Heart left ventricle (tissue), 16 donors: ENCODE results near the gene SOX21. TPM values are rescaled to one million over a fixed set of nuclear protein-coding genes. Genes with fewer than 3 reads are reported as not detected.

ENCODE experiments used
- ATAC-seq, 4 donors: fragments of 200-7000 bp; cut with Tn5 transposase; one replicate each; pipeline ENCODE4 v1.9.1; 2020 to 2022; ENCODE audit warnings: moderate library complexity in 4 of 4, mild to moderate bottlenecking in 3 of 4, moderate number of reproducible peaks in 1 of 4
- DNase-seq, 5 donors: peaks; one replicate each; pipeline ENCODE4 v3.0.0-alpha.2; 2020
- H3K27ac ChIP-seq, 12 donors: fragments of 200-600 bp; sonication (generic) in 4 of 12; one replicate each; pipeline versions ENCODE4 v1.5.0 to v1.8.0; 2016 to 2022; ENCODE audit warnings: mild to moderate bottlenecking in 2 of 12
- H3K27me3 ChIP-seq, 9 donors: fragments of 200-600 bp; sonication (generic) in 2 of 9; one replicate each; pipeline versions ENCODE4 v1.5.1 to v1.8.0; 2016 to 2022; ENCODE audit warnings: mild to moderate bottlenecking in 3 of 9
- H3K36me3 ChIP-seq, 9 donors: fragments of 200-600 bp; sonication (generic) in 2 of 9; one replicate each; pipeline versions ENCODE4 v1.5.0 to v1.8.0; 2018 to 2022; ENCODE audit warnings: mild to moderate bottlenecking in 2 of 9
- H3K4me1 ChIP-seq, 12 donors: fragments of 200-600 bp; sonication (generic) in 4 of 12; one replicate each; pipeline versions ENCODE4 v1.5.0 to v1.8.0; 2016 to 2022; ENCODE audit warnings: mild to moderate bottlenecking in 3 of 12
- H3K4me3 ChIP-seq, 12 donors: fragments of 200-600 bp; sonication (generic) in 4 of 12; one replicate each; pipeline versions ENCODE4 v1.5.0 to v1.8.0; 2017 to 2022; ENCODE audit warnings: mild to moderate bottlenecking in 9 of 12, moderate library complexity in 4 of 12
- H3K9me3 ChIP-seq, 12 donors: fragments of 200-600 bp; sonication (generic) in 4 of 12; one replicate each; pipeline versions ENCODE4 v1.5.0 to v1.8.0; 2016 to 2022; ENCODE audit warnings: mild to moderate bottlenecking in 1 of 12
- CTCF ChIP-seq, 12 donors: fragments of 200-600 bp; sonication (generic) in 4 of 12; IDR thresholded peaks; one replicate each; pipeline versions ENCODE4 v1.5.0 to v1.8.0; 2018 to 2022; ENCODE audit warnings: antibody characterized with exemption in 12 of 12, mild to moderate bottlenecking in 5 of 12
- POLR2A ChIP-seq, 2 donors: fragments of 450-650 bp; IDR thresholded peaks; one replicate each; pipeline ENCODE4 v1.6.1; 2017; ENCODE audit warnings: antibody characterized with exemption in 2 of 2, mild to moderate bottlenecking in 2 of 2, moderate library complexity in 2 of 2
- WGBS, 4 donors: extraction: QIAGEN DNeasy Blood & Tissue Kit in 2 of 4; methylation state at CpG; one replicate each; pipeline versions ENCODE4 v1.1.5 to v1.1.7; 2013 to 2018; 5-methylcytosine and 5-hydroxymethylcytosine counted together
- intact Hi-C, 10 donors: fragments of 100-400 bp; cut with DNase I; formaldehyde crosslinking; loops; one replicate each; pipeline versions ENCODE4 v1.11.1 to v1.14.2; 2022
- long read RNA-seq, 3 donors: library from polyadenylated mRNA; unstranded; transcript quantifications; one replicate each; pipeline ENCODE4 v2.0.0, GENCODE V29; 2020 to 2021
- polyA plus RNA-seq, 2 donors: library from polyadenylated mRNA; stranded (reverse); fragments of 200-250 nt; gene quantifications; one replicate each; pipeline ENCODE4 v1.2.3, GENCODE V29; 2013
- total RNA-seq, 9 donors: library from RNA; depleted of rRNA in 2 of 9; stranded (reverse); fragments of >200 nt in 2 of 9; fragmentation: NEBNext Ultra II Directional in 3 of 9; extraction: Animal tissue kit (Norgen Biotek cat#: 25700) in 3 of 9; gene quantifications; one replicate each; pipeline versions ENCODE4 v1.1.0 to v1.2.4, GENCODE V29; 2016 to 2023
- donor health status: ischemic (EF 13 %, LVEDD 7.1; RV severe dilation, severe dysfunction).
- donor health status: healthy with polysubstance abuse.
- donor health status: DM: no; HTN: yes; CAD: no.
- donor health status: DM: no; HTN: no; CAD: no.
- donor health status: ischemic (EF 25% LVEDD 6.9; RV normal size, moderate dysfunction).
- donor health status: ischemic (EF 25% LVEDD 5.7; RV mildly dilated, moderate dysfunction).
- donor health status: healthy.
- donor health status: DM: yes; HTN: yes; CAD: no.
- donor health status: ischemic (EF 35%, LVEDD 5.7; RV mildly dilated, moderate dysfunction).
- donor health status: nonischemic (EF 11% LVEDD 7.7; RV severe dilation, severe dysfunction).
- donor health status: DM: yes; HTN: yes; CAD: no.
- donor health status: PGD.
- donor health status: ischemic (EF 29% LVEDD 5.4; RV normal size, mild dysfunction).
- donor health status: nonischemic (EF 23%, LVEDD 6.1; RV moderate dilation, normal function).

Gene SOX21
- not detected for total RNA-seq
- polyA plus RNA-seq = not detected
- long read RNA-seq, donor 1 = 0 reads
- long read RNA-seq, donor 2 = 0 reads
- long read RNA-seq, donor 3 = 0 reads

GRCh38 chr13:94712287-94712811 is at the start of gene SOX21:
Gene SOX21, minus strand, starts transcription at chr13:94712545. Its CDS starts 496 bp downstream, at chr13:94712049.
- H3K4me1 ChIP-seq = peaks cover 0 to 43% (median 16%) of the 10 kb centered on the region in 12 donors
- H3K9me3 ChIP-seq = no peaks in the 10 kb centered on the region
- intact Hi-C loops = no loop called here
- peaks cover 45 to 96% (median 85%) of the 10 kb centered on the region in 9 donors for H3K27me3 ChIP-seq
- TF ChIP-seq CTCF (IDR thresholded peaks at IDR 0.05) = no peak
- peak within 1 kb of the TSS; percentile 13 to 44 (median 36) for H3K4me3 ChIP-seq
- H3K36me3 ChIP-seq = no peaks in the 10 kb centered on the region
- no peak for DNase-seq
- ATAC-seq = no peak
- no peak within 1 kb of the TSS for H3K27ac ChIP-seq
- 1 to 2% (median 1%) methylated on average over 32 to 38 of the region's 38 CpGs for WGBS, 4 donors

GRCh38 chr13:94761407-94761806 is 49.1 kb upstream of the SOX21 start:
- Histone ChIP-seq H3K4me3 (no peak overlapping the region), H3K9me3 (peaks cover 0 to 7% (median 0%) of the 10 kb centered on the region in 12 donors), H3K27ac (no peak overlapping the region), H3K36me3 (no peaks in the 10 kb centered on the region), H3K4me1 (no peaks in the 10 kb centered on the region), H3K27me3 (peaks cover 0 to 10% (median 0%) of the 10 kb centered on the region in 9 donors)
- intact Hi-C loops = no loop called here
- DNase-seq = no peak
- 19 to 35% (median 30%) methylated on average over 2 of the region's 2 CpGs for WGBS, 4 donors
- ATAC-seq = no peak
- TF ChIP-seq POLR2A (IDR thresholded peaks at IDR 0.05) (no peak), CTCF (IDR thresholded peaks at IDR 0.05) (no peak)

- no peak for ATAC-seq
Measured at GRCh38 chr13:94759120-94759728, 46.9 kb upstream of the SOX21 start.

More at GRCh38 chr13:94759120-94759728, 46.9 kb upstream of the SOX21 start:
- Histone ChIP-seq H3K4me3 (no peak overlapping the region), H3K9me3 (peaks cover 0 to 7% (median 0%) of the 10 kb centered on the region in 12 donors), H3K4me1 (no peaks in the 10 kb centered on the region), H3K27me3 (no peaks in the 10 kb centered on the region), H3K27ac (no peak overlapping the region), H3K36me3 (no peaks in the 10 kb centered on the region)
- intact Hi-C loops = no loop called here
- no peak for DNase-seq
- TF ChIP-seq CTCF (IDR thresholded peaks at IDR 0.05) = no peak
- TF ChIP-seq POLR2A (IDR thresholded peaks at IDR 0.05) = no peak
- 90 to 95% (median 93%) methylated on average over 21 to 22 of the region's 22 CpGs for WGBS, 4 donors
